HG03097 (cell line): ENCODE results near the gene SGIP1.

Source experiments
- ATAC-seq: cut with Tn5 transposase; IDR thresholded peaks from one replicate; pipeline ENCODE4 v1.9.1; 2021; ENCODE audit not compliant: unreplicated experiment, low FRiP score

SGIP1 gene

GRCh38 chr1:66533804-66534740, at the start of gene SGIP1:
Gene SGIP1 (plus strand): TSS chr1:66534153. CDS start chr1:66534359, 206 bp downstream.
- ATAC-seq: no peak

GRCh38 chr1:66489151-66489550, 44.8 kb upstream of the SGIP1 start:
- no peak for ATAC-seq

DNA sequence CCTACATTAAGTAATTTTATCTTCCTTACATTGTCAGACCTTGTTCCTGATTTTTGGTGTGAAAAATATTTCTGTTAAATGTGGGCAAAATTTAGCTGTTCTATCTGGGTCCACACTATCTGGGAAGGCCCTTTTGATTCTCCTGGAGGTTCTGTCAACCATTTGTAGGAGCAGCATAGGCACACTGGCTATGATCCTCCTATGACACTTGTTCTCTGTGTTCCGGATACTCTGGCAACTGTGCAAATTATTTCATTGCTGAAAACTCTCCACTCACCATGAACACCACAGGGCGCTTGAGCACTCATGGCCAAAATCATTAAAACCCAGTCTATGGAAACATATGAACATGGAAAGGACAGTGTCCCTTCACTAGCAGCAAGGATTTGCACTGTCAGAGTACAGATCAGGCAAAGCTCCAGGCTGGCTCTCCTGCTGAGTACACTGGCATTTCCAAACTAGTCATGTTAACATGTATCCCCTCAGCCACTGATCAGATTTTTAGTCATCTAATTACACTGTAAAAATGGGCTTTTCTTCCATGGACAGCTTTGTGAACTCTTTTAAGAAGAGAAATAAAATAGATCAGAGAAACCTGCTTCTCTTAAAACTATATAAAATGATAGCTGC, 43.9 kb upstream of the SGIP1 start:
- ATAC-seq: no peak

- no peak for ATAC-seq
These were observed 43.1 kb upstream of the SGIP1 start for GRCh38 chr1:66490816-66491215.

DNA sequence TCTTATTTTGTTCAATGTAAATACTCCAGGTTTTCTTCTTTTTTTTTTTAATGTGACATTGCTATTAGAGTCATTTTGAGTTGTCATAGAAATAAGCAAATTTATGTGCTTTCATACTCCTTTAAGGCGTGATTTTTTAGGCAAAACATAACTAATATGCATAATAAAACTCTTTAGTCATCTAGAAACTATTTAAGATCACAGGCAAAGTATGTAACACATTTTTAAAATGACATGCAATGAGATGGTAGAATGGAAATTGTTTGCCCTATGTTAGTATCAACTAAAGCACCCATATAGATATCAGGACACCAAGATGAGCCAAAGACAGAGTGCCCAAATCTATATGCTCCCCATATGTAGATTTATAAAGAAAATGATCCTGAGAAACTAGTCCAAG, 41.5 kb upstream of the SGIP1 start:
- no peak for ATAC-seq

- no peak for ATAC-seq
These were observed 40.2 kb upstream of the SGIP1 start for GRCh38 chr1:66493731-66494130.

DNA sequence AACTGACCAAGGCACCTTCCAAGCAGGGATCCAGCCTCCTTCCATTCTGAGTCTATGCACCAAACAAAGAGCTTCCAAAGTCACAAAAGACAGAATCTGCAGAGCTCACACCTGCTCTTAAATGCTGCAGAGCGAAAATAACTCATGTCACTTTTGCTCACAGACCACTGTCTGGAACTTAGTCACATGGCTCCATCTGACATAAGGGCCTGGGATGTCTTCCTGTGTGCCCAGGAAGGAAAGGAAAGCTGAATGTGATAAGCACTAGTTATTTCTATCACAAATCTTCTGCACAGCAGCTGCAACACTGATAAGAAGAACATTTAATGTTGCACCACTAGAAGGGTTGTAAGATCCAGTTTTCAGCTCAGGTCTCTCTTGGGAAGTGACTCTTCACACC, 39.5 kb upstream of the SGIP1 start:
- no peak for ATAC-seq

DNA sequence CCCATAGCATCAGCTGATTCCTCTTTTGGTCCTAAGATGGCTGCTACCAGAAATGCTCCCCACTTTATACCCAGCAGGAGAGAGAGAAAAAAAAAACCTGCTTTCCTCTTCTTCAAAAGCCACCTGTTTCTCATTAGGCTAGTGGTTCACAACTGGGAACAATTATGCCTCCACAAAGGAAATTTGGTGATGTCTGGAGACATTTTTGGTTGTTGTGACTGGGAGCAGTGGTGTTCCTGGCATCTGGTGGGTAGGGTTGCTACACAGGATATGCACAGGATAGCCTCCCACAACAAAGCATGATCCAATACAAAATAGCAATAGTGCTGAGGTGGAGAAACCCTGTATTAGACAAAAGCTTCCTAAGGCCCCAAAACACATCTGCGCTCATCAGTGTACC, 38.5 kb upstream of the SGIP1 start:
- ATAC-seq: no peak

DNA sequence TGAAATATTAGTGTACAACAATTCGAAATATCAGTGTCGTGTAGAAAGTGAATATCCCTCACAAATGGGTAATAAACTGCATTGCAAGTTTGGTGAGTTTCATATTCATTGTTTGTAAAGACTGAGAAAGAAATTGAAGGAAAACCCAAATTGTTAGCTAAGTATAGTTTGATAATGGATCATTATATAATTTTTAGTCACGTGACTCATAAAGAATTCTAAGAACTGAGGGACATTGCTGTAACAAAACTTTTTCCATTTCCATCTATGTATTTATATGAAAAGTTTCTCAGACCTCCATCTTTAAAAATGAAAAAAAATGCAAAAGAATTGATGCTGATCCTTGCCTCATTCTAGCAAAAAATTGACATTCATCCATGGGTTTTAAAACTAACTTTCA, 36.0 kb upstream of the SGIP1 start:
- ATAC-seq: no peak

DNA sequence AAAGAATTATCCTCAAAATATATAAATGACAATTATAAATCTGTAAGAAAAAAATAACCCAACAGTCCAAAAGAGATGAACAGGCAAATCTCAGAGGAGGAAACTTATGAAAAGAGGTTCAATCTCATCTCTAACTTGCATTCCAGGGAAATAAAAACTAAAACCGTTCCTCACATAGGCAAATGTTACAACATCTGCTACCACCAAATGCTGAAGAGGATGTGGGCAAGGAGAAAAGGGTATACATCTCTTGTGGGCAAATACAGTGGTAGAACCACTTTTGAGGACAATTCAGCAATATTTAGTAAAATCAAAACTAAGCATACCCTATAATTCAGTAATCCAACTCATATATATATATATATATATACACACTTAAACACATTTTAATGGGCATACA, 33.7 kb upstream of the SGIP1 start:
- no peak for ATAC-seq

GRCh38 chr1:66502086-66502485, 31.9 kb upstream of the SGIP1 start:
- no peak for ATAC-seq

DNA sequence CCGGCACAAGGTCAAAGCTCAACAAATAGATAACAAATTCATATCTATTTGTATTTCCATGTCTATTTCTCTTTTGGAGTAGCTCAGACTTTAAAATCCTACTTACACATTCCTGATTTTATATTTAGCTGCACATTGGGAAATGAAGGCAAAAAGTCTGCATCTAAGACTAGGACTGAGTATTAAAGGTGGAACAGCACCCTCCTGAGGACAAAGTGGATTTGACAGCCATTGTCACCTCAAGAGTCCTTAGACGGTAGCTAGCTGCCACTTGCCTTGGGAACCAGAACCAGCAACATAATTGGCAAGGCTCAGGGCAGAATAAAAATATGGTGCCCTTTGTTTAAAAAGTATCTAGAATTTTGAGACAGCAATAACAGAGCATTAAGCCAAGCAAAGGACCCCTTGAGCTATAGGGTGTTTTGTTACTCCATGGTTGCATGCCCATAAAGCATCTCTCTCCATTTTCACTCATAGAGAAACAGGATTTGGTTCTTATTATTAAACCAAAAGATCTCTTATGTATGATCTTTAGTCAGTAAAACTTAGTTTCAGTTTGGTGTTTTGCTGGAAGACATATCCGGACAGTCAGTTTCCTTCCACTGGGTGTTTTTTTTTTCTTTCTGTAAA, 30.0 kb upstream of the SGIP1 start:
- peak; percentile 73 for ATAC-seq

DNA sequence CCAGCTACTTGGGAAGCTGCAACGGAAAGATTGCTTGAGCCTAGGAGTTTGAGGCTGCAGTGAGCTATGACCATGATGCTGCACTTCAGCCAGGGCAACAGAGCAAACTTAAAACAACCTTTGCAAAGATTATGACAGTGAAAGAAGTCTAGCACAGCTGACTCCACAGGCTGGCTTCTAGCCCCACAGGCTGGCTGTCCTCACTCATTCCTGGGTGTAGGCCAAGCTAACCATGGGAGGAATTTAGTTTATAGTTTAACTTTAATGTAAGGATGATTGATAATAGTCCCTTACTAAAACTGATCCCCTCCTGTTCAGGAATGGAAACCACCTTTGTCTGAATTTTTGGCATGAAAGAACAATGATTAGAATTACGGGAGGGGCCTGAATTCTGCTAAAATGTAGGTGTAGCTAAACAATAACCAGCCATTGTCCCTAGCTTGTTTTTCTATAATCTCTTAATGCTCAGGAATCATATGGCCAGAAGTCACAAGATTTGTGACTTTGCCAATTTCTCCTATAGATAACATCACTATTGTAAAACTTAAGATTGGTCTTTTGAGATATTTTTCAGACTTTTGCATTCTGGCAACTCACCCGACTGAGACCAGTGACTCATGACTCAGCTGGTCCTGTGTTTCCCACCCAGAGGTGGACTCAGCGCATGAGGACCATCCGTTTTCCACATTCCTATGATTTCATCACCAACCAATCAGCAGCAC, 28.1 kb upstream of the SGIP1 start:
- ATAC-seq: no peak

DNA sequence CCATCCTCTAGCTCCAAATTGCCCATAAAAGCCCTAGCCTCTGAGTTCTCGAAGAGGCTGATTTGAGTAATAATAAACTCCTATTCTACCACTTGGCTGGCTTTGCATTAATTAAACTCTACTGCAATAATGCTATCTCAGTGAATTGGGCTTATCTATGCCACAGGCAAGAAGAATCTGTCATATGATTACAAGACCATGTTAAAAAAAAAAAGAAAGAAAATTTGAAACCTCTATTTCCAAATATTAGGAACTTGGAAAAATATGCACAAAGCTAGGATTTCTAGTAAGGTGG, 27.6 kb upstream of the SGIP1 start:
- ATAC-seq: no peak

DNA sequence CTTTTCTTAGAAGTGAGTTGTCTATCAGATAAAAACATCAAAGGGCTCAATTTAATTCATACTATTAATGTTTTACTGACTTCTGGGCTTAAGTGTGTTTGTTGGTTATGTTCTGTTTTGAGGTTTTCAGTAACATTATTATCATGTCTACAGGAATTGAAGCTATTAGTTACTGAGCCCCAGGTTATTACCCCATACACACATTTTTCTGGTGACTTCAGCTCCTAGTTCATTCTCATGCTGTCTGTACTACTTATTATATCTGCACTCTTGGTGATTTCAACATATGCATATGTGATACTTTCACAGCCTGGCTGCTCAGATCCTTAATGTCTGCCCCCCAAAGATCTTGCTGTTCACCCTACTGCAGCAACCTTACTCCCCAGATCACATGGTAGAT, 27.0 kb upstream of the SGIP1 start:
- ATAC-seq: no peak

DNA sequence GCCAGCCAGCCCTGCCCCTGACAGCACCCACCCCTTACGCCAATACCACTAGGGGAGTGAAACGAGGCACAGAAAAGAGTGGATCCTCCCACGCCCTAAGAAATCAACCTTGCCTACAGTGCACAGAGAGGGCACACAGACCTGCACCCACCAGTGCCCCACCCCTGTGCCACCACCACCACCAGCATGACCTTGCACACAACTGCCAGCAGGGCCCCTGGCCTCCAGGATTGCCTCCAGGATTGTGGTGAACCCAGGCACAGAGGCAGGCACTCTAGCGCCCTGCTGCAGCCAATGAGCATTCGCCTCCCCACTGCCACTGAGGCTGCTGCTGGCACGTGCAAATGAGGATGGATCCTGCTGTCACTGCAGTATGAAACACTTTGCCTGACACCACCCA, 23.5 kb upstream of the SGIP1 start:
- ATAC-seq: no peak

DNA sequence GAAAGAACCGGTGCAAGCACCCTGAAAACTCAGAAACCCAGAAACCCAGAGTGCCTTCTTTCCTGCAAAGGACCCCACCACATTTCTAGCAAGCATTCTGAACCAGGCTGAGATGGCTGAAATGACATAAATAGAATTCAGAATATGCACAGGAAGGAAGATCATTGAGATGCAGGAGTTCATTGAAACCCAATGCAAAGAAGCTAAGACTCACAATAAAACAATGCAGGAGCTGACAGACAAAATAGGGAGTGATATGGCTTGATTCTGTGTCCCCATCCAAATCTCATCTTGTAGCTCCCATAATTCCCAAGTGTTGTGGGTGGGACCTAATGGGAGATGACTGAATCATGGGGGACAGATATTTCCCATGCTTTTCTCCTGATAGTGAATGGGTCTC, 22.8 kb upstream of the SGIP1 start:
- ATAC-seq: no peak

DNA sequence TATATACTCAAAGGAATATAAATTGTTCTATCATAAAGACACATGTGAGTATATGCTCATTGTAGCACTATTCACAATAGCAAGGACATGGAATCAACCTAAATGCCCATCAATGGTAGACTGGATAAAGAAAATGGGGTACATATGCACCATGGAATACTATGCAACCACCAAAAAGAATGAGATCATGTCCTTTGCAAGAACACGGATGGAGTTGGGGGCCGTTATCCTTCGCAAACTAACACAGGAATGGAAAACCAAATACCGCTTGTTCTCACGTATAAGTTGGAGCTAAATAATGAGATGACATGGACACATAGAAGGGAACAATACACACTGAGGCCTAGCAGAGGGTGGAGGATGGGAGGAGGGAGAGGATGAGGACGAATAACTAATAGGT, 16.0 kb upstream of the SGIP1 start:
- no peak for ATAC-seq

DNA sequence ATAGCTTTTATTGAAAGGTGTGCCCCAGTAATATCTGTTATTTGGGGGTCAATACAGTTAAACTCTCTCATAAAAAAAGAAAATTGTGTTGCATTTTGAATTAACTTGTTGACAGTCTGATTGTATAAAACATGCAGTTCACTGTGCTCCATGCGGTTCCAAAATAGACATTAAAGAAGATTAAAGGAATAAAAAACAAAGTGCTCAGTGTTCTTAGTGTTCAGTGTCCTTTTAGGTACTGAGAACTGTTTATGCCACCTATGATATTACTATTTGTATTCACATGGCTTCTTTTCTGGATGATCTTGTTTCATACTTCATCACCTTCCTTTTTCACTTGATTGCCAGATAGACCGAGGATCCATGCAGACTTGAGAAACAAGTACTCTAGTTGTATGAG, 15.3 kb upstream of the SGIP1 start:
- no peak for ATAC-seq

GRCh38 chr1:66519992-66520391, 14.0 kb upstream of the SGIP1 start:
- ATAC-seq: no peak

DNA sequence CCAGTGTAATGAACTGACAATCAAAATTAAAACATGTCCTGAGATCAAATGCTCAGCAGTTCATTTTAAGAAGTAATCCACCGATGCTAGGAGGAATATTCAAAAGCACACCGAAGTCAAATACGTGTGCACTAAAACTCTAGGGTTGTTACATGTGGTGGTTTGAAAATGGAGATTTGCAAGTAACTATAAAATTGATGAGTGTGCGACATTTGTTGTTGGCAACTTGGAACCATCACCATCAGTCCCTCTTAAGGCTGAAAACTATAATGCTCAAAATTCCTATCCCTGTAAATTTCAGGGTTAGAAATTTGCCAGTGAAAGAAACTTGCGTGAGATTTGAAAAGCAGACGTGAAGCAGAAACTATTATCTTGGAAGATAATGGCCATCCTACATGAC, 13.3 kb upstream of the SGIP1 start:
- ATAC-seq: no peak
